Natural killer cell (primary cell): Measurements from ENCODE around the gene SPAG9. TPM values are rescaled to one million over a fixed set of nuclear protein-coding genes. Genes with fewer than 3 reads are reported as not detected.
A peak's percentile ranks its signal among the peaks of the same experiment; 100 is the strongest.
"Not testable (repeated sequence)": the region's sequence is repeated elsewhere in the genome, so short reads cannot be mapped to it uniquely, and the experiment has no call there.

ENCODE experiments used
- ATAC-seq, 3 donors: fragments of 150-1000 bp in 2 of 3; fragments of 200-7000 bp in 1 of 3; cut with Tn5 transposase; 1 replicate in 1 of 3; 2 replicates in 2 of 3; pipeline ENCODE4 v1.10.0; 2021; ENCODE audit warnings: mild to moderate bottlenecking in 2 of 3, moderate library complexity in 2 of 3
- DNase-seq, 2 donors: peaks; one replicate each; pipeline versions ENCODE4 v3.0.0 to v3.0.0-alpha.2; 2013 to 2021; ENCODE audit warnings: mixed read lengths in 1 of 2
- H3K27ac ChIP-seq: one replicate; pipeline ENCODE4 v1.5.1; 2013; ENCODE audit warnings: mild to moderate bottlenecking, low read length
- H3K27me3 ChIP-seq: one replicate; pipeline ENCODE4 v1.6.1; 2013; ENCODE audit warnings: low read length; ENCODE audit not compliant: control insufficient read depth, insufficient read depth
- H3K36me3 ChIP-seq: one replicate; pipeline ENCODE4 v1.6.1; 2013; ENCODE audit warnings: low read length; ENCODE audit not compliant: control insufficient read depth, insufficient read depth
- H3K4me1 ChIP-seq: one replicate; pipeline ENCODE4 v1.6.1; 2013; ENCODE audit warnings: low read length; ENCODE audit not compliant: control insufficient read depth, insufficient read depth
- H3K4me3 ChIP-seq: one replicate; pipeline ENCODE4 v1.5.1; 2013; ENCODE audit warnings: low read length
- H3K9me3 ChIP-seq: one replicate; pipeline ENCODE4 v1.6.1; 2013; ENCODE audit warnings: low read length; ENCODE audit not compliant: control insufficient read depth, insufficient read depth
- H3K27ac Mint-ChIP-seq, 2 donors: one replicate each; pipeline ENCODE4 v1.8.0; 2022; ENCODE audit warnings: mild to moderate bottlenecking in 2 of 2, mixed read lengths in 2 of 2, moderate library complexity in 1 of 2
- H3K27me3 Mint-ChIP-seq, 2 donors: one replicate each; pipeline ENCODE4 v1.8.0; 2022; ENCODE audit warnings: low read depth in 2 of 2, mixed read lengths in 2 of 2
- H3K36me3 Mint-ChIP-seq: one replicate; pipeline ENCODE4 v1.8.0; 2022; ENCODE audit warnings: mixed read lengths
- H3K4me1 Mint-ChIP-seq, 2 donors: one replicate each; pipeline ENCODE4 v1.8.0; 2022; ENCODE audit warnings: mixed read lengths in 2 of 2
- H3K4me3 Mint-ChIP-seq: one replicate; pipeline ENCODE4 v1.8.0; 2022; ENCODE audit warnings: mild to moderate bottlenecking, moderate library complexity, mixed read lengths
- H3K9me3 Mint-ChIP-seq, 2 donors: one replicate each; pipeline ENCODE4 v1.8.0; 2022; ENCODE audit warnings: mixed read lengths in 2 of 2
- WGBS: methylation state at CpG from one replicate; pipeline ENCODE4 v1.1.7; 2013; ENCODE audit warnings: missing lambda C conversion rate; ENCODE audit not compliant: insufficient coverage; 5-methylcytosine and 5-hydroxymethylcytosine counted together
- intact Hi-C: fragments of 100-400 bp; cut with micrococcal nuclease; formaldehyde crosslinking; loops from one replicate; pipeline ENCODE4 v1.14.2; 2022
- total RNA-seq, 4 donors: library from RNA; stranded (reverse); fragments of 120-200 nt in 1 of 4; gene quantifications; one replicate each; pipeline versions ENCODE4 v1.2.3 to v1.2.4, GENCODE V29; 2013 to 2022
- TF ChIP-seq, protein P1 (sequence below): fragments of 200-600 bp; IDR thresholded peaks from one replicate; pipeline ENCODE4 v1.8.0; 2022; ENCODE audit warnings: antibody characterized with exemption

The SPAG9 gene
- total RNA-seq, 3 donors from 2014 or later (not counting 1 experiment from before 2014, with no cell fraction given), result 78.1 to 91.7 (median 90.3) TPM

DNA sequence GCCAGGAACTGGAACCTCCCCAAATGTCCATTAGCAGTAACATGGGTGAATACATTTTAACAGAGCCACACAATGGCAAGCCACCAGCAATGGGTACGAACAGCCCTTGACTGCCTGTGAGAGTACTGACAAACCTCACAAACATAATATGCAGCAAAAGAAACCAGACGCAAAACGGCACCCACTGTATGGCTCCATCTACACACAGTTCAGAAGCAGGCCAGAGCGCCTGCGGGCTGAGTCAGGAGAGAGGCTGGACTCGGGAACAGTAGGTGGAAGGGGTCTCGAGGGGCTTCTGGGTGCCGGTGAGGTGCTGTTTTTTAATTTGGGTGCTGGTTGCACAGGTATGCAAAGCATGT, 177.1 kb downstream of the SPAG9 start:
- ATAC-seq, result no peak
- Mint-ChIP-seq H3K9me3 (no peaks in the 10 kb centered on the region), H3K27ac (no peak overlapping the region), H3K36me3 (no peaks in the 10 kb centered on the region), H3K27me3 (peaks cover 0 to 6% of the 10 kb centered on the region in 2 donors), H3K4me1 (peaks cover 0 to 19% of the 10 kb centered on the region in 2 donors), H3K4me3 (peak overlapping the region; percentile 65)
- DNase-seq, result peak in 1 of 2 donors; percentile 29
- Histone ChIP-seq H3K4me1 (peaks cover 19% of the 10 kb centered on the region), H3K36me3 (no peaks in the 10 kb centered on the region), H3K4me3 (no peak overlapping the region), H3K9me3 (no peaks in the 10 kb centered on the region), H3K27me3 (no peaks in the 10 kb centered on the region), H3K27ac (peak overlapping the region; percentile 68)
- WGBS, result 92% methylated on average over 8 of the region's 8 CpGs
- TF ChIP-seq, protein P1, sequence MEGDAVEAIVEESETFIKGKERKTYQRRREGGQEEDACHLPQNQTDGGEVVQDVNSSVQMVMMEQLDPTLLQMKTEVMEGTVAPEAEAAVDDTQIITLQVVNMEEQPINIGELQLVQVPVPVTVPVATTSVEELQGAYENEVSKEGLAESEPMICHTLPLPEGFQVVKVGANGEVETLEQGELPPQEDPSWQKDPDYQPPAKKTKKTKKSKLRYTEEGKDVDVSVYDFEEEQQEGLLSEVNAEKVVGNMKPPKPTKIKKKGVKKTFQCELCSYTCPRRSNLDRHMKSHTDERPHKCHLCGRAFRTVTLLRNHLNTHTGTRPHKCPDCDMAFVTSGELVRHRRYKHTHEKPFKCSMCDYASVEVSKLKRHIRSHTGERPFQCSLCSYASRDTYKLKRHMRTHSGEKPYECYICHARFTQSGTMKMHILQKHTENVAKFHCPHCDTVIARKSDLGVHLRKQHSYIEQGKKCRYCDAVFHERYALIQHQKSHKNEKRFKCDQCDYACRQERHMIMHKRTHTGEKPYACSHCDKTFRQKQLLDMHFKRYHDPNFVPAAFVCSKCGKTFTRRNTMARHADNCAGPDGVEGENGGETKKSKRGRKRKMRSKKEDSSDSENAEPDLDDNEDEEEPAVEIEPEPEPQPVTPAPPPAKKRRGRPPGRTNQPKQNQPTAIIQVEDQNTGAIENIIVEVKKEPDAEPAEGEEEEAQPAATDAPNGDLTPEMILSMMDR, result no peak
- intact Hi-C loops, result no loop called here

DNA sequence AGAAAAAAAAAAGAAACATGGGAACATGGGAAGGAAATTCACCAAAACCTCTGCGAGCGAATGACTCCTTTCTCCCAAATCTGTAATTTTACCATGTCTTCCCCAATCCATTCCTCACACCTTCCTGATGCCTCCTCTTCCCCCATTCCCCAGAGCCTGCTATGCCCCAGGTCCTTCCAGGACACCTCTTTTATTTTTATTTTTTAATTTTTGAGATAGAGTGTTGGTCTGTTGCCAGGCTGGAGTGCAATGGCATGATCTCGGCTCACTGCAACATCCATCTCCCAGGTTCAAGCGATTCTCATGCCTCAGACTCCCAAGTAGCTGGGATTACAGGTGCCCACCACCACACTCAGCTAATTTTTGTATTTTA, 179.0 kb downstream of the SPAG9 start:
- H3K9me3 ChIP-seq, intact Hi-C loops, H3K27me3 ChIP-seq, H3K27ac ChIP-seq, H3K36me3 ChIP-seq, H3K36me3 Mint-ChIP-seq, H3K27me3 Mint-ChIP-seq, H3K4me3 Mint-ChIP-seq, DNase-seq, ATAC-seq, H3K27ac Mint-ChIP-seq, H3K4me3 ChIP-seq, H3K9me3 Mint-ChIP-seq: not testable (repeated sequence)
- peaks cover 19% of the 10 kb centered on the region for H3K4me1 ChIP-seq
- 100% methylated on average over 4 of the region's 4 CpGs for whole genome bisulfite sequencing
- peaks cover 0 to 11% of the 10 kb centered on the region in 2 donors for H3K4me1 Mint-ChIP-seq

DNA sequence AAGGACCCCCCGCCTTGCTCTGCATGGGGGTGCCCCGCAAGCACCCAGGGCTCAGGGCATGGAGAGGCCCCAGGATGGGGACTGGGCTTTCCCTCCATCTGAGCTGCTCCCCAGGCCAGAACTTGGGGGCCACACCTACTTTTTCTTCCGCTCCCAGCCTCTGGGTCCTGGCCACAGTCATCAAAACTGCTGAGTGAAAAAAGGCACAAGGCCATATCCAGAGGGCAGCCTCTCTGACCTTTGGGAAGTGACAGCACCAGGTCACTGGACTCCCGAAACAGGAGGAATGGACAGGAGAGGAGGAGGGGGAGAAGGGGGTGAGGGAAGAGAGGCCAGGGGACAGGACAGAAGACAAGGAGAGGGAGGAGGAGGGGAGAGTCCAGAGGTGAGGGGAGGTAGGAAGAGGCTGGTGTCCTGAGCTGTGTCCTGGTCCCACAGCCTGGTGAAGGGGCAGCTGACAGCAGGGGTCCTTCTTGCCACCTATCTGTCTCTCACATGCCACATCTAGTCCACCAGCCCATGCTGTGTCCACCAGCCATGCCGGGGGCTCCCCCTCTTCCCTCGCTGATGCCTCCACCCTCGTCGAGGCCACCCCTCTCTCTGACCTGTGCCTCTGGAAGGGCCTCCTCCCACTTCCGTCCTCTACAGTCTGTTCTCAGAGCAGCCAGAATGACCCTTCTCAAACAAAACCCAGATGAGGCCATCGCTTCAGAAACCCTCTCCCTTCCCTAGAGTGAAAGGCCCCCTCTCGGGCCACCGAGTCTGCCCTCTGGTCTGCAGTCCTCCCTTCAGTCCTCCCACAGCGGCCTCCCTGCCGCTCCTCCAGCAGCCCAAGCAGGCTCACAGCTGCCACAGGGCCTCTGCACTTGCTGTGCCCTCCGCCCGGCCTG, 180.6 kb downstream of the SPAG9 start:
- no peaks in the 10 kb centered on the region for H3K36me3 Mint-ChIP-seq
- no peak overlapping the region for H3K27ac ChIP-seq
- H3K27me3 Mint-ChIP-seq, result peaks cover 0 to 6% of the 10 kb centered on the region in 2 donors

DNA sequence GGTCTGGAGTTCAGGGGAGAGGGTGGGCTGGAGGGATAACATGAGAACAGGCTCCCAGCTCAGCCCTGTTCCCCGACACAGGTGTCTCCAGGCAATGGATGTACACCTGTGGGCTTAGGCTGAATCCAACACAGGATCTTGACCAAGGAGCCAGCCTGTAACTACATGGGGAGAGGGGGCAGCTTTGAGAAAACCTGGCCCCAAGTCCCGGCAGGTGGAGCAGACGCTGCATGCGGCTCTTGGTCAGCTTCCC, 181.2 kb downstream of the SPAG9 start:
- 93% methylated on average over 4 of the region's 4 CpGs for WGBS
- Histone ChIP-seq H3K27me3 (no peaks in the 10 kb centered on the region), H3K27ac (no peak overlapping the region), H3K9me3 (no peaks in the 10 kb centered on the region), H3K4me3 (no peak overlapping the region), H3K4me1 (peaks cover 12% of the 10 kb centered on the region), H3K36me3 (no peaks in the 10 kb centered on the region)
- Mint-ChIP-seq H3K9me3 (no peaks in the 10 kb centered on the region), H3K27ac (no peak overlapping the region), H3K4me1 (peaks cover 0 to 11% of the 10 kb centered on the region in 2 donors), H3K27me3 (peaks cover 0 to 6% of the 10 kb centered on the region in 2 donors), H3K4me3 (no peak overlapping the region), H3K36me3 (no peaks in the 10 kb centered on the region)
- ATAC-seq (no peak), DNase-seq (no peak)
- TF ChIP-seq, protein P1, result no peak
- intact Hi-C loops, result no loop called here

More for the DNA sequence above, 180.6 kb downstream of the SPAG9 start:
- no peaks in the 10 kb centered on the region for H3K9me3 Mint-ChIP-seq
- Histone ChIP-seq H3K27me3 (no peaks in the 10 kb centered on the region), H3K36me3 (no peaks in the 10 kb centered on the region), H3K4me3 (no peak overlapping the region), H3K9me3 (no peaks in the 10 kb centered on the region), H3K4me1 (peaks cover 16% of the 10 kb centered on the region)
- peaks cover 0 to 11% of the 10 kb centered on the region in 2 donors for H3K4me1 Mint-ChIP-seq
- H3K27ac Mint-ChIP-seq, result peak overlapping the region in 1 of 2 donors; percentile 31
- WGBS, result 95% methylated on average over 16 of the region's 16 CpGs
- no peak for DNase-seq
- ATAC-seq, result no peak
- H3K4me3 Mint-ChIP-seq, result no peak overlapping the region
- TF ChIP-seq, protein P1, result no peak
- intact Hi-C loops, result no loop called here
